Kidney capillary endothelial cell (primary cell): ENCODE results near the gene LSM4.

Experiments
- DNase-seq: peaks from one replicate; pipeline ENCODE4 v3.0.0-alpha.2; 2018; ENCODE audit warnings: low spot score

Gene LSM4

GRCh38 chr19:18292810-18293641 lies 29.9 kb downstream of the LSM4 start:
- DNase-seq, result no peak

DNA sequence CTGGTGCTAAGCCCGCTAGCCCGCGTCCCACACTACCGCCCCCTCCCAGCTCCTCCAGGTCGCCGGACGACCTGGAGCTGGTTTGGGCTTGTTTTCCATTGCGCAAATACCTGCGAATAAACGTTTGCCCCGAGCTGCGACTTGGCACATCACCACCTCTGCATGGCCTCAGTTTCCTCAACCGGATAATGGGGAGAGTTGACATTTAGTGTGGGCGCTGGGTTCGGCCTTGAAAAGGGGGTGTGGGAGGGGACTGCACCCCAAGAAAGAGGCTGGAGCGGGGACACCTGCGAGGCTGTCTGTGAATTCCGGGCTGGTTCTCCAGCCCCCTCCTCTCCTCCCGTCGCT lies 30.4 kb downstream of the LSM4 start:
- no peak for DNase-seq

DNA sequence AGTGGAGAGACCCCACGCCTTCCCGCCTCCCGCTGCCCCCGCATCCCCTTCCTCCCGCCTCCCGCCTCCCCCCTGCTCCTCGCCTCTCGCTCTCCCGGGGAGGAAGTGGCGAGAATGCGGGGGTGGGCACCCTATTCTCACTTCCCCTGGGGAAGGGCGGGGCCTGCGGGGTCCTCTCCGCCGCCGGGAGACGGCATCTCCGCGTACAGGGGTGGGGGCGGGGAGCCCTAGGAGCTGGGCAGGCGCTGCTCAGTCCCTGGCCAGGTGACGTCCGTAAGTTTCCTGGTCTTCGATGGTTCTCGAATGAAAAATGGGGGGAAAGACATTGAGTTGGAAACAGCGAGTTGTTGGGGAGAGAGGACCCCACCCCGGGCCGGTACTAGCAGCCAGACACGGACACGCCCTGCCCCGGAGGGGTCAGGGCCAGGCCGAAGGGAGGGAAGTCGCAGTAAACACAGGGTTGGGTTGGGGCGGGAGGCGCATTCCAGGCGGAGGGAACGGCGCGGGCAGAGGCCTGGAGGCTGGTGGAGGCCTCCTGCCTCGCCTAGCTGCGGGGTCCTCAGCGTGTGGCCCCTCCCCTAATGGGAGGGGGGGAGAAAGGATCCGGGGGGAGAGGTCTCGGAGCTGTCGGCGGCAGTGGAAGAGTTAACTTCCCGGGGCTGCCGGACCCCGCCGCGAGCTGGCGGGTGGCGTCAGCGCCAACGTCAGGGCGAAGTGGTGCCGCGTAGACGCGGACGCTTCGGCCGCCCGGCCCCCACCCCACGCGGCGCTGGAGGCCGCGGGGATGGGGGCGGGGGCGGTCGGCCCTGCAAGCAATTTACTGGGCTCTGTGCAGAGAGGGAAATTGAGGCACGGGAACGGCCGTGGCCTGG lies 31.1 kb downstream of the LSM4 start:
- DNase-seq, result peak; percentile 57

DNA sequence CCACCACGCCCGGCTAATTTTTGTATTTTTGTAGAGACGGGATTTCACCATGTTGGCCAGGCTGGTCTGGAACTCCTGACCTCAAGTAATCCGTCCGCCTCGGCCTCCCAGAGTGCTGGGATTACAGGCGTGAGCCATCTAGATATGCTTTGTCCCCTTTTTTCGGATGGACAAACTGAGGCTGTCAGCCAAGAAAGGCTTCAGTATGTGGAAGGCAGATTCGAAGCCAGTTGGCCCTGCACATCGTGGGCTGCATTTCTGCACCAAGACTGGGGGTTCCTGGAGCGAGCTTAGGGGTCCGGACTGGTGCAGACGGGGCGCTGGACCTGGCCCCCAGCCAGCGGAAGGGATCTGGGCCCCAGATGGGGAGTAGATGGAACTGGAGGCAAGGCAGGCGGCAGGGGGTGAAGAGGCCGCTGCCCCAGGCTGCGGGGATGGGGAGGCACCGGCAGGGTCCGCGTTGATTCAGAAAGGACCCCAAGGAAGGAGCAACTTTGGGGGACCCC lies 31.8 kb downstream of the LSM4 start:
- DNase-seq, result no peak

DNA sequence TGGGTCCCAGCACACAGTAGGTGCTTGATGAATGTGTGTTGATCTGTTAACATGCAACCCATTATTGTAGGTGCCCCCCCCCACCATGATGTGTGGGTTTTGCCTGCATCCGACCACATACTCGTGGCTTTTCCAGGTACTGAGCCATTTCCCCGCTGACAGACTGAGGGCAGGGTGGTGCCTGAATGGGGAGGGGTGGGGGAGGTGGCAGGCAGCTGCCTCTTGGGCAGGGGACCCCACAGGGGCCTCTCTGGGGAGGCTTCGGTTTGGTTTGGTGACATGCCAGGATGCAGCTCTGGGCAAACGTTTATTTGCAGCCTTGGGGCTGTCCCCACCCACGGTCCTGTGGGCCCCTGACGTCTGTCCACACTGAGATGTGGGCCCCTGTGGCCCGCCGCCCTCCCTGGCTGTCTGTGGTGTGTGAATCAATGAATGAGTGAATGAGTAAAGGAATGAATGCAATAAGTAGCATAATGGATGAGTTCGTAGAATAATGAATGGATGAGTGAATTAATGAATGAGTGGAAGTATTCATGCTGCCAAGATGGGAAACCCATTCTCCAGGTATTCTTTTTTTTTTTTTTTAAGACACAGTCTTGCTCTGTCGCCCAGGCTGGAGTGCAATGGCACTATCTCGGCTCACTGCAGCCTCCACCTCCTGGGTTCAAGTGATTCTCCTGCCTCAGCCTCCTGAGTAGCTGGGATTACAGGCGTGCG lies 32.4 kb downstream of the LSM4 start:
- DNase-seq, result no peak

- DNase-seq, result no peak
Observed at GRCh38 chr19:18289471-18290301, 33.2 kb downstream of the LSM4 start.

DNA sequence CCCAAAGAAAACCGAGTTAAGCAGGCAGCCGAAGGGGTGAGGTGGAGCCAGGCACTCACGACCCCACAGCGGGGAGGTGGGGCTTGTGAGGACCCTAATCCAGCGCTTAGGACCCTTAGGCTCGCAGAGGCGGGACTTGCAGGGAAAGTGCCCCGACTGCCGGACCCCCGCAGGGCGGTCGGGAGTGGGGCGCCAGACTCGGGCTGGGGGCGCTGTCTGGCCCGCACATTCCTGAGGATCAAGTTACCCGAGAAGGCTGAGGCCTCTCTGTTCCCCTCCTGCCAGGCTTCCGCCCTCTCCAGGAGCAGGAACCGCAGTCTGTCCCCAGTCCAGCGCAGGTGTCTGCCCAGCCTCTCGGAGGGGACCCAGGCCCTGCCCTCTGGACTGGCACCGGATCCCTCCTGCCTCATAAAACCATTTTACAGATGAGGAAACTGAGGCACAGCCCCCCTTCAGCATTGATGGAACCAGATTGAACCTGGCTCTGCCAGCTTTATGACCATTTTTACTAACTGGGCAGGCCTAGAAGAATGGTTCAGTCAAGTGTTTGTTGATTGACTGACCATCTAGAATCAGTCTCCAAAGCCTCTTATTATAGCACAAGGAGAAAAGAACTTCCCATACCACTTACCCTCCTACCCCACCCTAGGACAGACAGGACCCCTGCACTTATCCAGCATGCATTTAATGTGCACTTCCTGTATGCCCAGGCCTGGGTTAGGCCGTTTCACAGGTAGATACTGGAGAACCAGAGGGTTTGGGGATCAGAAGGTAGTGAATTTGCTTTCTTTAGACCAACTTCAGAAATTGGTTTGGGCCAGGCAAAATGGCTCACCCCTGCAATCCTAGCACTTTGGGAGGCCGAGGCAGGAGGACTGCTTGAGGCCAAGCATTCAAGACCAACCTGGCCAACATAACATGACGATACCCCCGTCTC lies 34.8 kb downstream of the LSM4 start:
- no peak for DNase-seq

DNA sequence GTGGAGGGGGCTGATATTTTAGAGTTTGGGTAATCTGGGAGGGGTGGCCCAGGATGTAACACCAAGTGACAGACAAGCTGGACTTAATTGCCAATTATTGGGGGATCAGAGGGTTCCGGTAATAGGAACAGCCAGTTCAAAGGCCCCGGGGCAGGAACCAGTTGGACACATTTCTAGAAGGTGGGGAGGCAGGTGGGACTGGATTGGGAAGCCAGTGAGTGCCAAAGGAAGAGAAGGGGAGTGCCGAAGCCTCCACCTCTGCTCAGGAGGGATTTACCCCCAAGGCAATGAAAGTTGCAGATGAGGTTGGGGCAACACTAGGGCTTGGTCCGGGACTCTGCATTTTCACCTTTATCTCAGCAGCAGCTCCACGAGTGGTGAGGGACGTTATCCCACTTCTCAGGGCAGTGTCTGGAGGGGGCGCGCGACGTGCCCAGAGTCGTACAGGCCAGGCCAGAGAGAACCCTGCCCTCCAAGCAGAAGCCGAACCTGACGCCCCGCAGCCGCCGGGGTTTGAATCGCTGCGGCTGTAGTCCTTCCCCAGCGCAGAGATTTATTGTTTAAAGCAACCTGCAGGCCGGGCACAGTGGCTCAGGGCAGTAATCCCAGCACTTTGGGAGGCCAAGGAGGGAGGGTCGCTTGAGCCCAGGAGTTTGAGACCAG lies 35.8 kb downstream of the LSM4 start:
- no peak for DNase-seq

GRCh38 chr19:18284712-18285360 lies 38.0 kb downstream of the LSM4 start:
- DNase-seq, result no peak

GRCh38 chr19:18283338-18283737 lies 39.5 kb downstream of the LSM4 start:
- DNase-seq, result no peak

- no peak for DNase-seq
Observed at GRCh38 chr19:18282788-18283141, 40.1 kb downstream of the LSM4 start.

- DNase-seq, result peak; percentile 43
Observed at GRCh38 chr19:18282021-18282787, 40.7 kb downstream of the LSM4 start.

DNA sequence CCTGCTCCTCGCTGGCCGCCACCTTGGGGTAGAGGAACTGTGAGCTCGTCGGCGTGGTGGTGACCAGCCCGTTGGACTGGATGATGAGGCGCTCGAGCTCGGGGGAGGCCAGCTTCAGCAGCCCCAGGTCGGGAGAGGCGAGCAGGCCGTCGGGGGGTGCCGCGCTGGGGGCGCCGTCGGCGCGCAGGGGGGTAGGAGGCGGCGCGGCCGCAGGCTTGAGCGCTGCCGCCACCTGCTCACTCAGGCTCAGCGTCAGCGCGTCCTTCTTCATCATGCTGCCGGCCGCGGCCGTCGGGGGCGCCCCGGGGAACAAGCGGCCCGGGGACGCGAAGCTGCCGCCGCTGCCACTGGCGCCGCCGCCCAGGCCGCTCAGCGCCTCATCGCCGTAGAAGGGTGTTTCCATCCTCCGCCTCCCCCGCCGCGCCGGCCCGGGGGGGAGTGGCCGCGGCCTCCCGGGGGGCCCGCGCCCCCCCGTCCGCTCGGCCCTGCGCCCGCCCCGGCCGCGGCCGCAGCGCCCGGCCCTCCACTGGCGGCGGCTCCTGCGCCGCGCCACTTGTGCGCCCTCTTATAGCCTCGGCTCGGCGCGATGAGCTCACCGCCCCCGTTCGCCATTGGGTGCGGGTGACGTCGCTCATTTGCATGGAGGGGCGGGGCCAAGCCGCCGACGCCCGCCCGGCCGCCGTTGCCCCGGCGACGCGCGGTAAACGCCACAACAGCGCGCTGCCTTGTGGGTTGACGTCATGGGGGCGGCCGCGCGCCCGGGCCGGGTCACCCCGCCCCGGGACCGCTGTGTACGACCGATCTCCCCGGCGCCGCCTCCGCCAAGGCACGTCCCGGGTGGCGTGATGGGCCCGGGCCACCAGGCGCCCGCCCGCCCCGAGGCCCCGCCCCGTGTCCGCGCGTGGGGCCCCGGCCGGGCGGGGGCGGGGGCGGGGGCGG lies 41.5 kb downstream of the LSM4 start, which contains the start of gene JUND:
Gene JUND, minus strand, starts transcription at position 541 of the 939 bp plus-strand sequence. Its CDS starts 138 bp downstream, at position 403.
- DNase-seq, result peak; percentile 96

GRCh38 chr19:18280247-18281081 lies 42.4 kb downstream of the LSM4 start:
- DNase-seq, result no peak

GRCh38 chr19:18279516-18280246 lies 43.2 kb downstream of the LSM4 start:
- peak; percentile 92 for DNase-seq

GRCh38 chr19:18279266-18279515 lies 43.7 kb downstream of the LSM4 start:
- no peak for DNase-seq
